Trophoblast cell (in vitro differentiated cells and primary cell): ENCODE results near the gene DIAPH2.
A peak's percentile ranks its signal among the peaks of the same experiment; 100 is the strongest.
"Not testable (repeated sequence)": the region's sequence is repeated elsewhere in the genome, so short reads cannot be mapped to it uniquely, and the experiment has no call there.

Source experiments
- DNase-seq, 2 donors: peaks; one replicate each; pipeline ENCODE4 v3.0.0-alpha.2; 2016
- H2AFZ ChIP-seq: 2 replicates; pipeline ENCODE4 v1.6.1; 2013; ENCODE audit warnings: low read length, moderate library complexity, mild to moderate bottlenecking; ENCODE audit not compliant: insufficient read depth, poor library complexity
- H2AK5ac ChIP-seq: 2 replicates; pipeline ENCODE4 v1.6.1; 2013; ENCODE audit warnings: mild to moderate bottlenecking, low read length
- H2BK120ac ChIP-seq: 2 replicates; pipeline ENCODE4 v1.6.1; 2013; ENCODE audit warnings: low read length, mild to moderate bottlenecking, moderate library complexity; ENCODE audit not compliant: insufficient read depth, poor library complexity
- H2BK12ac ChIP-seq: 2 replicates; pipeline ENCODE4 v1.6.1; 2013; ENCODE audit warnings: mild to moderate bottlenecking, low read length, moderate library complexity
- H2BK5ac ChIP-seq: 2 replicates; pipeline ENCODE4 v1.6.1; 2013; ENCODE audit warnings: low read length, low read depth, moderate library complexity, mild to moderate bottlenecking; ENCODE audit not compliant: poor library complexity
- H3K14ac ChIP-seq: 2 replicates; pipeline ENCODE4 v1.6.1; 2013; ENCODE audit warnings: mild to moderate bottlenecking, low read length
- H3K18ac ChIP-seq: 2 replicates; pipeline ENCODE4 v1.6.1; 2013; ENCODE audit warnings: mild to moderate bottlenecking, low read length
- H3K23ac ChIP-seq: 2 replicates; pipeline ENCODE4 v1.6.1; 2013; ENCODE audit warnings: low read length
- H3K27ac ChIP-seq: 2 replicates; pipeline ENCODE4 v1.5.1; 2013; ENCODE audit warnings: low read depth, mild to moderate bottlenecking, inconsistent platforms, low read length, moderate library complexity
- H3K27me3 ChIP-seq: 2 replicates; pipeline ENCODE4 v1.6.1; 2013; ENCODE audit warnings: inconsistent platforms, mild to moderate bottlenecking, low read length, moderate library complexity; ENCODE audit not compliant: insufficient read depth
- H3K36me3 ChIP-seq, 2 experiments: 1 replicate in 1 of 2; 2 replicates in 1 of 2; pipeline ENCODE4 v1.6.1; 2013; ENCODE audit warnings: low read length in 2 of 2, mild to moderate bottlenecking in 2 of 2, moderate library complexity in 1 of 2; ENCODE audit not compliant: insufficient read depth in 2 of 2, control insufficient read depth in 1 of 2
- H3K4ac ChIP-seq: 2 replicates; pipeline ENCODE4 v1.6.1; 2013; ENCODE audit warnings: low read depth, mild to moderate bottlenecking, low read length, moderate library complexity
- H3K4me1 ChIP-seq, 2 experiments: 1 replicate in 1 of 2; 2 replicates in 1 of 2; pipeline ENCODE4 v1.6.1; 2013; ENCODE audit warnings: low read length in 2 of 2, mild to moderate bottlenecking in 2 of 2, moderate library complexity in 1 of 2; ENCODE audit not compliant: insufficient read depth in 2 of 2, control insufficient read depth in 1 of 2
- H3K4me2 ChIP-seq: 2 replicates; pipeline ENCODE4 v1.6.1; 2013; ENCODE audit warnings: inconsistent platforms, mild to moderate bottlenecking, low read length, moderate library complexity
- H3K4me3 ChIP-seq: 2 replicates; pipeline ENCODE4 v1.5.1; 2013; ENCODE audit warnings: mild to moderate bottlenecking, low read depth, low read length, inconsistent platforms
- H3K79me1 ChIP-seq: one replicate; pipeline ENCODE4 v1.6.1; 2013; ENCODE audit warnings: low read length
- H3K79me2 ChIP-seq: 2 replicates; pipeline ENCODE4 v1.6.1; 2013; ENCODE audit warnings: low read length, mild to moderate bottlenecking; ENCODE audit not compliant: control insufficient read depth, insufficient read depth, poor library complexity
- H3K9ac ChIP-seq: 2 replicates; pipeline ENCODE4 v1.6.1; 2013; ENCODE audit warnings: mild to moderate bottlenecking, low read length
- H3K9me3 ChIP-seq: 2 replicates; pipeline ENCODE4 v1.6.1; 2013; ENCODE audit warnings: low read depth, mild to moderate bottlenecking, control low read depth, inconsistent platforms, low read length; ENCODE audit not compliant: insufficient read depth
- H4K12ac ChIP-seq: 2 replicates; pipeline ENCODE4 v1.6.1; 2013; ENCODE audit warnings: low read depth, mild to moderate bottlenecking, low read length, moderate library complexity
- H4K8ac ChIP-seq: 2 replicates; pipeline ENCODE4 v1.6.1; 2013; ENCODE audit warnings: low read depth, mild to moderate bottlenecking, low read length, moderate library complexity
- H4K91ac ChIP-seq: one replicate; pipeline ENCODE4 v1.6.1; 2013; ENCODE audit warnings: low read depth, mild to moderate bottlenecking, low read length, moderate library complexity
- whole genome bisulfite sequencing: extraction: QIAGEN DNeasy Blood & Tissue Kit; methylation state at CpG from one replicate; pipeline ENCODE4 v1.1.7; 2013; ENCODE audit warnings: missing lambda C conversion rate; ENCODE audit not compliant: insufficient read length, insufficient coverage; ENCODE audit errors: extremely low coverage; 5-methylcytosine and 5-hydroxymethylcytosine counted together

Gene DIAPH2

DNA sequence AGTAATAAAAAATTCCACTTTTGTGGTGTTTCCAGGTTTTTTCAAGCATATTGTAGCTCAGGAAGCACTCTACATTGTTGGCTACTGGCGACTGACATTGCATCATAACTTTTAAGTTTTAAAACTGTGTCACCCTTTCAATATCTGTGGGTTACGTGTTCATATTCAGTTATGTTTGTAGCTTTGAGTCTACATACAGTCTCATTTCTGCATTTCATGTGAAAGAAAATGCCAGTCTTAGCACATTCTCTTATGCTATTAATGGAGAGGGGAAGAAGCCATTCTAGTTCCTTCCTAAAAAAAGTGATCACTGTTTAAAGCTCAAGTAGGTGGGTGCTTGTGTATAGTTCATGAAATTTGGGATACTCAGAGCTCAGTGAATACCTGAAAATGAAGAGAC, 38.1 kb downstream of the DIAPH2 start:
- Histone ChIP-seq H2BK12ac (no peak overlapping the region), H4K91ac (no peak overlapping the region), H3K18ac (no peak overlapping the region), H3K4me1 (no peaks in the 10 kb centered on the region), H3K79me1 (no peaks in the 10 kb centered on the region), H3K4ac (no peak overlapping the region), H3K27ac (no peak overlapping the region), H3K4me2 (no peak overlapping the region), H2AK5ac (no peak overlapping the region), H2AFZ (no peak overlapping the region), H3K4me3 (no peak overlapping the region), H3K79me2 (no peaks in the 10 kb centered on the region), H3K23ac (no peak overlapping the region), H4K8ac (no peak overlapping the region), H3K9ac (no peak overlapping the region), H3K14ac (no peak overlapping the region), H4K12ac (no peak overlapping the region), H3K9me3 (no peaks in the 10 kb centered on the region), H3K36me3 (no peaks in the 10 kb centered on the region), H2BK120ac (no peak overlapping the region), H3K27me3 (no peaks in the 10 kb centered on the region), H2BK5ac (no peak overlapping the region)
- no CpG with 5 or more reads among the region's 2 CpGs for WGBS
- peak in 1 of 2 donors; percentile 5 for DNase-seq

DNA sequence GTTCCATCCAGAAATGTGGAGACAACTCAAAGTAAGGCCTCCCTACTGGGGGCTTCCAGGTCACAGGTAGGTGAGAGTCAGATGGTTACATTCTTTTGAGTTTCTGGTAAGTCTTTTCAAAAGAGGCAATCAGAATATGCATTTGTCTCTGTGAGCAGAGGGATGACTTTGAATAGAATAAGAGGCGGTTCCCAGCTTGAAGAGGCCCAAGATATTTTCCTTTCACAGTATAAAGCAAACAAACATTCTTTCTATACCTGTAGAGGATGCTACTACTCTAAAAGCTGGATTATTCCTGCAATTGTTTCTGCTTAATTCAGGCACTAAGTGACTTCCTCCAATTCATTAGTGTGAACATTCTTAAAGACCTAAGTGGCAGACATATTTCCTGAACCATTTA, 44.4 kb downstream of the DIAPH2 start:
- no peak overlapping the region for H2BK5ac ChIP-seq

DNA sequence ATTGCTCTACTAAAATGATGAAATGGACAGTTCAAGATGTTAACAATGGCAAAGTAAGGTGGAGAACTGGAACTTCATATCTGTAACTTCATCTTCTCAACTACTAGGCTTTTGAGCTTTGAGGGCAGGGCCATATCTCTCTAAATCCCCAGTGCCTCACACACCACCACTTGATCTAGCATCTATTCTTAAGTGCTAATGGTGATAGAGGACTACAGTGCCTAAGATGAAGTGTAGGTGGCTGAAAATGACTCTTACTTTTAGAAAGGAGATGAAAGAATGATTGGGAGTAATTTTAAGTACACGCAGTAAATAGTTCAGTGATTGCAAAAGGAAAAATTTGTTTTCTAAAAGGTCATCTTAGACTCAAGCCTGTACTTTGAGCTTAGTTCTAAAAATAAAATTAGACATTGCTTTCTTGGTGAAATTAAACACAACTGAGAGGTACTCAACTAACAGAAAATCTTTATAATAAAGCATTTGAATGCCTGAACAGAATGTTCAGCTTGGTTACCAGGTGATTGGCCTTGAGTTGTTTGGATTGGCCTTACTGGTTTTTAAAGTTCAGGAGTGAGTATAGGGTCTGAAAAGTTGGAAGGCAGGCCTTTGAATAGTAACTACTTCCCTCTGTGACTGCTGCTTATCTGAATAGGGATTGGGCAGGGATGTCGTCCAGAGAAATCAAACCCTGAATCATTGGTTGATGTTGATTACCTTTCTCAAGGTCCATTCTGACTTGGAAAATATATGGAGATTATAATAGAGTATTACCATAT, 45.4 kb downstream of the DIAPH2 start:
- Histone ChIP-seq H3K4ac (no peak overlapping the region), H3K79me1 (no peaks in the 10 kb centered on the region), H3K79me2 (no peaks in the 10 kb centered on the region), H3K27ac (no peak overlapping the region), H3K4me3 (no peak overlapping the region), H2BK5ac (no peak overlapping the region), H3K14ac (no peak overlapping the region), H4K8ac (no peak overlapping the region), H2AK5ac (no peak overlapping the region), H2BK120ac (no peak overlapping the region), H3K9ac (no peak overlapping the region), H3K23ac (no peak overlapping the region), H4K91ac (no peak overlapping the region), H3K36me3 (no peaks in the 10 kb centered on the region), H3K9me3 (no peaks in the 10 kb centered on the region), H4K12ac (no peak overlapping the region), H2BK12ac (no peak overlapping the region), H3K18ac (no peak overlapping the region), H3K4me1 (peaks cover 0 to 3% of the 10 kb centered on the region in 2 experiments), H2AFZ (no peak overlapping the region), H3K4me2 (no peak overlapping the region), H3K27me3 (no peaks in the 10 kb centered on the region)
- DNase-seq, result no peak
- WGBS, result no CpG with 5 or more reads among the region's 2 CpGs

More for the DNA sequence above, 44.4 kb downstream of the DIAPH2 start:
- Histone ChIP-seq H4K12ac (no peak overlapping the region), H3K4me2 (no peak overlapping the region), H2BK120ac (no peak overlapping the region), H3K27ac (no peak overlapping the region), H3K4me3 (no peak overlapping the region), H3K18ac (no peak overlapping the region), H2BK12ac (no peak overlapping the region), H3K9me3 (no peaks in the 10 kb centered on the region), H3K4me1 (peaks cover 0 to 3% of the 10 kb centered on the region in 2 experiments), H3K36me3 (no peaks in the 10 kb centered on the region), H2AFZ (no peak overlapping the region), H3K14ac (no peak overlapping the region), H3K79me2 (no peaks in the 10 kb centered on the region), H3K9ac (no peak overlapping the region), H4K91ac (no peak overlapping the region), H3K27me3 (no peaks in the 10 kb centered on the region), H3K79me1 (no peaks in the 10 kb centered on the region), H3K23ac (no peak overlapping the region), H3K4ac (no peak overlapping the region), H2AK5ac (no peak overlapping the region), H4K8ac (no peak overlapping the region)
- WGBS, result no CpG with 5 or more reads among the region's 1 CpG
- DNase-seq, result no peak

DNA sequence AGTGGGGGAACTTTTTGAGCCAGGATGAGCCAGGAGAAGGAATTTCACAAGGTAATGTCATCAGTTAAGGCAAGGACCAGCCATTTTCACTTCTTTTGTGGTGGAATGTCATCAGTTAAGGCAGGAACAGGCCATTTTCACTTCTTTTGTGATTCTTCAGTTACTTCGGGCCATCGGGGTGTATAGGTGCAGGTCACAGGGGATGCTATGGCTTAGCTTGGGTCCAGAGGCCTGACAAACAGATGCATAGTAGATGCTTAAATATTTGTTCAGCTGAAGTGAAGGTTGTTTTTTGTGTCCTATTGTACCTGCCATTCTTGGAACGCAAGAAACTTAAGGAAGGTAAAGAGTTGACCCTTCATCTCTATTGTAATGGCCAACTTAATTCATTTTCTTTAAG, 46.4 kb downstream of the DIAPH2 start:
- H3K36me3 ChIP-seq, H3K4me1 ChIP-seq, H3K9me3 ChIP-seq, H2AK5ac ChIP-seq, H3K4me3 ChIP-seq, H2BK120ac ChIP-seq, H3K27me3 ChIP-seq, H3K9ac ChIP-seq, H3K14ac ChIP-seq, H2BK12ac ChIP-seq, H4K91ac ChIP-seq, H3K79me1 ChIP-seq, H3K23ac ChIP-seq, H3K4ac ChIP-seq, DNase-seq, H2AFZ ChIP-seq, H4K8ac ChIP-seq, H3K27ac ChIP-seq, H3K79me2 ChIP-seq, H3K4me2 ChIP-seq, H4K12ac ChIP-seq, H2BK5ac ChIP-seq, H3K18ac ChIP-seq: not testable (repeated sequence)
- WGBS, result no CpG with 5 or more reads among the region's 3 CpGs
